Memory B cell (primary cell): ENCODE measurements around the gene SORBS1.
A peak's percentile ranks its signal among the peaks of the same experiment; 100 is the strongest.

Experiments
- ATAC-seq: fragments of 150-1000 bp; cut with Tn5 transposase; 2 replicates; pipeline ENCODE4 v1.10.0; 2021; ENCODE audit warnings: low read depth, mild to moderate bottlenecking, moderate library complexity
- DNase-seq, 2 donors: peaks; one replicate each; pipeline ENCODE4 v3.0.0; 2022; ENCODE audit warnings: low spot score in 2 of 2
- H3K27ac Mint-ChIP-seq: one replicate; pipeline ENCODE4 v1.8.0; 2022; ENCODE audit warnings: mild to moderate bottlenecking, moderate library complexity, mixed read lengths
- H3K27me3 Mint-ChIP-seq: one replicate; pipeline ENCODE4 v1.8.0; 2022; ENCODE audit warnings: mixed read lengths
- H3K36me3 Mint-ChIP-seq: one replicate; pipeline ENCODE4 v1.8.0; 2022; ENCODE audit warnings: mild to moderate bottlenecking, mixed read lengths
- H3K4me1 Mint-ChIP-seq: one replicate; pipeline ENCODE4 v1.8.0; 2022; ENCODE audit warnings: mixed read lengths
- H3K4me3 Mint-ChIP-seq: one replicate; pipeline ENCODE4 v1.8.0; 2022; ENCODE audit warnings: mild to moderate bottlenecking, moderate library complexity, mixed read lengths
- H3K9me3 Mint-ChIP-seq: one replicate; pipeline ENCODE4 v1.8.0; 2022; ENCODE audit warnings: mixed read lengths

Gene SORBS1

GRCh38 chr10:95389176-95389575 is 172.0 kb downstream of the SORBS1 start:
- H3K9me3 Mint-ChIP-seq: no peaks in the 10 kb centered on the region
- no peak overlapping the region for H3K4me3 Mint-ChIP-seq
- H3K27ac Mint-ChIP-seq: no peak overlapping the region
- H3K4me1 Mint-ChIP-seq: peaks cover under 1% of the 10 kb centered on the region
- H3K36me3 Mint-ChIP-seq: no peaks in the 10 kb centered on the region
- DNase-seq (no peak), ATAC-seq (no peak)
- H3K27me3 Mint-ChIP-seq: peaks cover 7% of the 10 kb centered on the region

GRCh38 chr10:95388539-95388938 is 172.6 kb downstream of the SORBS1 start:
- Mint-ChIP-seq H3K9me3 (no peaks in the 10 kb centered on the region), H3K4me3 (no peak overlapping the region), H3K27me3 (peaks cover 6% of the 10 kb centered on the region), H3K27ac (no peak overlapping the region), H3K36me3 (no peaks in the 10 kb centered on the region), H3K4me1 (no peaks in the 10 kb centered on the region)
- ATAC-seq (no peak), DNase-seq (no peak)

- H3K27me3 Mint-ChIP-seq: peaks cover 6% of the 10 kb centered on the region
- H3K4me1 Mint-ChIP-seq: no peaks in the 10 kb centered on the region
- no peak overlapping the region for H3K4me3 Mint-ChIP-seq
- no peaks in the 10 kb centered on the region for H3K36me3 Mint-ChIP-seq
- ATAC-seq (no peak), DNase-seq (no peak)
- H3K27ac Mint-ChIP-seq: no peak overlapping the region
- no peaks in the 10 kb centered on the region for H3K9me3 Mint-ChIP-seq
Measured at GRCh38 chr10:95388109-95388471, 173.1 kb downstream of the SORBS1 start.

- Mint-ChIP-seq H3K4me1 (no peaks in the 10 kb centered on the region), H3K36me3 (no peaks in the 10 kb centered on the region), H3K4me3 (no peak overlapping the region), H3K27ac (no peak overlapping the region), H3K9me3 (no peaks in the 10 kb centered on the region), H3K27me3 (no peaks in the 10 kb centered on the region)
- no peak for ATAC-seq
- DNase-seq: no peak
Measured at GRCh38 chr10:95384011-95384704, 177.0 kb downstream of the SORBS1 start.

- Mint-ChIP-seq H3K27me3 (peaks cover 4% of the 10 kb centered on the region), H3K27ac (no peak overlapping the region), H3K4me3 (no peak overlapping the region), H3K36me3 (peaks cover 2% of the 10 kb centered on the region), H3K9me3 (no peaks in the 10 kb centered on the region), H3K4me1 (no peaks in the 10 kb centered on the region)
- no peak for DNase-seq
- no peak for ATAC-seq
Measured at GRCh38 chr10:95382596-95382995, 178.6 kb downstream of the SORBS1 start.

- no peak overlapping the region for H3K4me3 Mint-ChIP-seq
- H3K27me3 Mint-ChIP-seq: peaks cover 4% of the 10 kb centered on the region
- ATAC-seq (no peak), DNase-seq (no peak)
- H3K9me3 Mint-ChIP-seq: no peaks in the 10 kb centered on the region
- H3K27ac Mint-ChIP-seq: no peak overlapping the region
- peaks cover 2% of the 10 kb centered on the region for H3K36me3 Mint-ChIP-seq
- no peaks in the 10 kb centered on the region for H3K4me1 Mint-ChIP-seq
Measured at GRCh38 chr10:95382174-95382573, 179.0 kb downstream of the SORBS1 start.

- Mint-ChIP-seq H3K9me3 (peaks cover 3% of the 10 kb centered on the region), H3K27me3 (peaks cover 8% of the 10 kb centered on the region), H3K27ac (no peak overlapping the region), H3K36me3 (peaks cover 4% of the 10 kb centered on the region), H3K4me1 (peaks cover 3% of the 10 kb centered on the region), H3K4me3 (no peak overlapping the region)
- no peak for DNase-seq
- no peak for ATAC-seq
Measured at GRCh38 chr10:95377950-95378349, 183.2 kb downstream of the SORBS1 start.

GRCh38 chr10:95375418-95375817 is 185.8 kb downstream of the SORBS1 start:
- Mint-ChIP-seq H3K27me3 (peaks cover 19% of the 10 kb centered on the region), H3K36me3 (peaks cover 4% of the 10 kb centered on the region), H3K27ac (no peak overlapping the region), H3K4me3 (no peak overlapping the region), H3K4me1 (peaks cover 3% of the 10 kb centered on the region), H3K9me3 (peaks cover 3% of the 10 kb centered on the region)
- ATAC-seq (no peak), DNase-seq (no peak)

GRCh38 chr10:95374597-95375209 is 186.5 kb downstream of the SORBS1 start:
- H3K4me1 Mint-ChIP-seq: peaks cover 3% of the 10 kb centered on the region
- H3K27ac Mint-ChIP-seq: no peak overlapping the region
- peaks cover 4% of the 10 kb centered on the region for H3K36me3 Mint-ChIP-seq
- ATAC-seq: peak; percentile 89
- peaks cover 22% of the 10 kb centered on the region for H3K27me3 Mint-ChIP-seq
- DNase-seq: peak; percentile 37 to 38
- peaks cover 3% of the 10 kb centered on the region for H3K9me3 Mint-ChIP-seq
- H3K4me3 Mint-ChIP-seq: no peak overlapping the region

- H3K4me1 Mint-ChIP-seq: peaks cover 3% of the 10 kb centered on the region
- peaks cover 28% of the 10 kb centered on the region for H3K27me3 Mint-ChIP-seq
- peaks cover 3% of the 10 kb centered on the region for H3K9me3 Mint-ChIP-seq
Measured at GRCh38 chr10:95373660-95374059, 187.5 kb downstream of the SORBS1 start.

GRCh38 chr10:95364342-95364741 is 196.8 kb downstream of the SORBS1 start:
- DNase-seq (no peak), ATAC-seq (no peak)
- Mint-ChIP-seq H3K4me3 (no peak overlapping the region), H3K27me3 (peaks cover 6% of the 10 kb centered on the region), H3K36me3 (no peaks in the 10 kb centered on the region), H3K4me1 (peaks cover 14% of the 10 kb centered on the region), H3K27ac (no peak overlapping the region), H3K9me3 (no peaks in the 10 kb centered on the region)

More at GRCh38 chr10:95373660-95374059, 187.5 kb downstream of the SORBS1 start:
- DNase-seq (no peak), ATAC-seq (no peak)
- Mint-ChIP-seq H3K4me3 (no peak overlapping the region), H3K36me3 (peaks cover 4% of the 10 kb centered on the region), H3K27ac (no peak overlapping the region)

GRCh38 chr10:95363303-95363912 is 197.8 kb downstream of the SORBS1 start:
- Mint-ChIP-seq H3K9me3 (no peaks in the 10 kb centered on the region), H3K4me3 (no peak overlapping the region), H3K36me3 (no peaks in the 10 kb centered on the region), H3K27ac (no peak overlapping the region), H3K27me3 (no peaks in the 10 kb centered on the region), H3K4me1 (peaks cover 14% of the 10 kb centered on the region)
- ATAC-seq (peak; percentile 93), DNase-seq (peak; percentile 67 to 77)

- DNase-seq (no peak), ATAC-seq (no peak)
- H3K9me3 Mint-ChIP-seq: no peaks in the 10 kb centered on the region
Measured at GRCh38 chr10:95360122-95360714, 201.0 kb downstream of the SORBS1 start.

GRCh38 chr10:95359466-95359865 is 201.7 kb downstream of the SORBS1 start:
- no peak overlapping the region for H3K4me3 Mint-ChIP-seq
- no peaks in the 10 kb centered on the region for H3K9me3 Mint-ChIP-seq
- DNase-seq: no peak
- H3K27ac Mint-ChIP-seq: no peak overlapping the region
- H3K4me1 Mint-ChIP-seq: peaks cover 15% of the 10 kb centered on the region
- no peaks in the 10 kb centered on the region for H3K36me3 Mint-ChIP-seq
- ATAC-seq: no peak
- no peaks in the 10 kb centered on the region for H3K27me3 Mint-ChIP-seq

More at GRCh38 chr10:95360122-95360714, 201.0 kb downstream of the SORBS1 start:
- H3K27me3 Mint-ChIP-seq: no peaks in the 10 kb centered on the region
- peak overlapping the region; percentile 15 for H3K27ac Mint-ChIP-seq
- peaks cover 14% of the 10 kb centered on the region for H3K4me1 Mint-ChIP-seq
- no peak overlapping the region for H3K4me3 Mint-ChIP-seq
- H3K36me3 Mint-ChIP-seq: no peaks in the 10 kb centered on the region
